Calu3 (cell line): ENCODE data around the gene SCN1A. TPM values are rescaled to one million over a fixed set of nuclear protein-coding genes. Genes with fewer than 3 reads are reported as not detected.
"Not testable (repeated sequence)": the region's sequence is repeated elsewhere in the genome, so short reads cannot be mapped to it uniquely, and the experiment has no call there.

Experiments used
- BruUV-seq: library from RNA; stranded (reverse); fragments of 400-500 nt; replicated peaks from 2 replicates; lab custom pipeline; 2021; lab: Mats Ljungman, UMichigan
- CTCF ChIA-PET: fragments of 300-600 bp; sonication (Branson Sonifier 250); formaldehyde crosslinking; loops from one replicate; lab custom pipeline; 2022; ENCODE audit warnings: antibody characterized with exemption; lab: Charles Lee
- DNase-seq: peaks from one replicate; pipeline ENCODE4 v3.0.0; 2022
- H3K27ac Mint-ChIP-seq: one replicate; pipeline ENCODE4 v1.8.0; 2022; ENCODE audit warnings: mixed read lengths; ENCODE audit not compliant: unreplicated experiment
- H3K27me3 Mint-ChIP-seq: one replicate; pipeline ENCODE4 v1.8.0; 2022; ENCODE audit warnings: mixed read lengths; ENCODE audit not compliant: unreplicated experiment
- H3K36me3 Mint-ChIP-seq: one replicate; pipeline ENCODE4 v1.8.0; 2022; ENCODE audit warnings: mild to moderate bottlenecking, moderate library complexity, mixed read lengths; ENCODE audit not compliant: insufficient read depth, unreplicated experiment
- H3K4me1 Mint-ChIP-seq: one replicate; pipeline ENCODE4 v1.8.0; 2022; ENCODE audit warnings: mild to moderate bottlenecking, low read depth, mixed read lengths; ENCODE audit not compliant: unreplicated experiment
- H3K4me3 Mint-ChIP-seq: one replicate; pipeline ENCODE4 v1.8.0; 2022; ENCODE audit warnings: mild to moderate bottlenecking, low read depth, moderate library complexity, mixed read lengths; ENCODE audit not compliant: unreplicated experiment
- H3K9me3 Mint-ChIP-seq: one replicate; pipeline ENCODE4 v1.8.0; 2022; ENCODE audit warnings: low read depth, mixed read lengths; ENCODE audit not compliant: unreplicated experiment
- intact Hi-C: fragments of 100-400 bp; cut with micrococcal nuclease; formaldehyde crosslinking; loops from one replicate; pipeline ENCODE4 v1.10.0; 2022; ENCODE audit not compliant: unreplicated experiment
- total RNA-seq: library from RNA; stranded (reverse); gene quantifications from 2 replicates; pipeline ENCODE4 v1.2.3, GENCODE V29; 2022
- TF ChIP-seq, protein P1 (sequence below): fragments of 200-600 bp; IDR thresholded peaks from one replicate; pipeline ENCODE4 v1.8.0; 2022; ENCODE audit warnings: antibody characterized with exemption; ENCODE audit not compliant: unreplicated experiment

The SCN1A gene
- total RNA-seq, 1 experiment from 2014 or later, result not detected

GRCh38 chr2:166104773-166105172, 23.0 kb downstream of the SCN1A start:
- intact Hi-C loops, result no loop called here
- no peaks in the 10 kb centered on the region for H3K4me1 Mint-ChIP-seq
- H3K27me3 Mint-ChIP-seq, result no peaks in the 10 kb centered on the region

GRCh38 chr2:166104084-166104483, 23.7 kb downstream of the SCN1A start:
- H3K9me3 Mint-ChIP-seq, result no peaks in the 10 kb centered on the region
- intact Hi-C loops, result no loop called here
- H3K4me3 Mint-ChIP-seq, result no peak overlapping the region
- no TSS peak for BruUV-seq
- TF ChIP-seq, protein P1, sequence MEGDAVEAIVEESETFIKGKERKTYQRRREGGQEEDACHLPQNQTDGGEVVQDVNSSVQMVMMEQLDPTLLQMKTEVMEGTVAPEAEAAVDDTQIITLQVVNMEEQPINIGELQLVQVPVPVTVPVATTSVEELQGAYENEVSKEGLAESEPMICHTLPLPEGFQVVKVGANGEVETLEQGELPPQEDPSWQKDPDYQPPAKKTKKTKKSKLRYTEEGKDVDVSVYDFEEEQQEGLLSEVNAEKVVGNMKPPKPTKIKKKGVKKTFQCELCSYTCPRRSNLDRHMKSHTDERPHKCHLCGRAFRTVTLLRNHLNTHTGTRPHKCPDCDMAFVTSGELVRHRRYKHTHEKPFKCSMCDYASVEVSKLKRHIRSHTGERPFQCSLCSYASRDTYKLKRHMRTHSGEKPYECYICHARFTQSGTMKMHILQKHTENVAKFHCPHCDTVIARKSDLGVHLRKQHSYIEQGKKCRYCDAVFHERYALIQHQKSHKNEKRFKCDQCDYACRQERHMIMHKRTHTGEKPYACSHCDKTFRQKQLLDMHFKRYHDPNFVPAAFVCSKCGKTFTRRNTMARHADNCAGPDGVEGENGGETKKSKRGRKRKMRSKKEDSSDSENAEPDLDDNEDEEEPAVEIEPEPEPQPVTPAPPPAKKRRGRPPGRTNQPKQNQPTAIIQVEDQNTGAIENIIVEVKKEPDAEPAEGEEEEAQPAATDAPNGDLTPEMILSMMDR, result no peak
- CTCF ChIA-PET, result no interaction called here
- H3K36me3 Mint-ChIP-seq, result no peaks in the 10 kb centered on the region
- H3K4me1 Mint-ChIP-seq, result no peaks in the 10 kb centered on the region
- no peak overlapping the region for H3K27ac Mint-ChIP-seq
- no peak for DNase-seq
- H3K27me3 Mint-ChIP-seq, result no peaks in the 10 kb centered on the region

More at GRCh38 chr2:166104773-166105172, 23.0 kb downstream of the SCN1A start:
- CTCF ChIA-PET, result no interaction called here
- no TSS peak for BruUV-seq
- Mint-ChIP-seq H3K27ac (no peak overlapping the region), H3K4me3 (no peak overlapping the region), H3K9me3 (no peaks in the 10 kb centered on the region), H3K36me3 (no peaks in the 10 kb centered on the region)
- TF ChIP-seq, protein P1, result no peak
- no peak for DNase-seq

DNA sequence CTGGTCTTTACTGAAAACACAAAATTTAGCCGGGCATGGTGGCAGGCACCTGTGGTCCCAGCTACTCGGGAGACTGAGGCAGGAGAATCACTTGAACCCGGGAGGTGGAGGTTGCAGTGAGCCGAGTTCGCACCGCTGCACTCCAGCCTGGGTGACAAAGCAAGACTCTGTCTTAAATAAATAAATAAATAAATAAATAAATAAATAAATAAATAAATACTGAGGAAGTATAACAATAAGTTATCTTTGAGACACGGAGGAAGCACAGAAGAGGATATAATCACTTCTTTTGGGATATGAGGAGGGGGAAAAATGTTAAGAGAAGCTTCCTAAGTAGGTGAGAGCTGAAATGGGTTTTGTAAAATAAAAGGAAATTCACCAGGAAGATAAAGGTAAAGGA, 24.5 kb downstream of the SCN1A start:
- H3K4me3 Mint-ChIP-seq, H3K4me1 Mint-ChIP-seq, H3K9me3 Mint-ChIP-seq, CTCF ChIA-PET, H3K27me3 Mint-ChIP-seq, H3K27ac Mint-ChIP-seq, BruUV-seq, intact Hi-C loops, DNase-seq, H3K36me3 Mint-ChIP-seq: not testable (repeated sequence)

- Mint-ChIP-seq H3K27me3 (no peaks in the 10 kb centered on the region), H3K4me3 (no peak overlapping the region), H3K9me3 (no peaks in the 10 kb centered on the region), H3K36me3 (no peaks in the 10 kb centered on the region), H3K4me1 (no peaks in the 10 kb centered on the region), H3K27ac (no peak overlapping the region)
- CTCF ChIA-PET, result no interaction called here
- intact Hi-C loops, result no loop called here
- TF ChIP-seq, protein P1, result no peak
- DNase-seq, result no peak
- no TSS peak for BruUV-seq
Observed at GRCh38 chr2:166094325-166094724, 33.5 kb downstream of the SCN1A start.

DNA sequence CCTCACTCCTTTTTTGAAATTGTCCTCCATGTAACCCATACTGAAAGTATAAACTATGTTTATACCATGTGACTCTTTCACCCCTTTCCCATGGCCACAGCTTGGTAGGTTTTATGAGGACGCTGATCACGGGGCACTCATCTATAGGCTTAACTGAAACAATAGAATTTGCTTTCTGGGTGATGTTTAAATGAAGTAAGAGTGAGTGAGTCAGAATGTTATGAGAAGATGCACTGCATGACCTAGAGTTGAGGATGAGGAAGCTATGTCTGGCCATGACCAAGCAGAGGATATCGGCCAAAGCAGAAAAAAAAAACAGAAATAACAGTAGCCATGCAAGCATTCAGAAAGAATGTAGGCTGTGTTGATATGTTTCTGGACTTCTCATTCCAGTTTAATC, 34.9 kb downstream of the SCN1A start:
- DNase-seq, result no peak
- Mint-ChIP-seq H3K36me3 (no peaks in the 10 kb centered on the region), H3K27ac (no peak overlapping the region), H3K4me1 (no peaks in the 10 kb centered on the region), H3K4me3 (no peak overlapping the region), H3K27me3 (no peaks in the 10 kb centered on the region), H3K9me3 (no peaks in the 10 kb centered on the region)
- BruUV-seq, result no TSS peak
- CTCF ChIA-PET, result interaction anchor here (1.0 kb wide), 1 partner anchor 33 kb away, joined by 3 read pairs; no protein-coding TSS in a partner anchor
- intact Hi-C loops, result no loop called here
- TF ChIP-seq, protein P1, result no peak
